HCT116 (cell line): Measurements from ENCODE around the gene SFXN4.

ENCODE experiments used
- CEBPB ChIP-seq: IDR thresholded peaks from 2 replicates; pipeline ENCODE4 v1.6.1; 2012; ENCODE audit warnings: low read depth
- ELF1 ChIP-seq: IDR thresholded peaks from 2 replicates; pipeline ENCODE4 v1.6.1; 2012; ENCODE audit warnings: low read depth, borderline replicate concordance
- EZH2 ChIP-seq: fragments of 200-600 bp; sonication (generic); IDR thresholded peaks from 2 replicates; pipeline ENCODE4 v1.6.1; 2017; ENCODE audit warnings: antibody characterized with exemption, mixed run types
- POLR2A ChIP-seq: IDR thresholded peaks from 2 replicates; pipeline ENCODE4 v1.7.0; 2011; ENCODE audit warnings: borderline replicate concordance; ENCODE audit not compliant: insufficient read depth, insufficient read length; ENCODE audit errors: extremely low read depth
- POLR2AphosphoS5 ChIP-seq: IDR thresholded peaks from 2 replicates; pipeline ENCODE4 v1.6.1; 2011; ENCODE audit warnings: mild to moderate bottlenecking, low read depth, low read length, moderate library complexity
- RAD21 ChIP-seq: IDR thresholded peaks from 2 replicates; pipeline ENCODE4 v1.6.1; 2012; ENCODE audit warnings: low read depth, mild to moderate bottlenecking
- SP1 ChIP-seq: IDR thresholded peaks from 2 replicates; pipeline ENCODE4 v1.6.1; 2012; ENCODE audit warnings: low read depth
- YY1 ChIP-seq: IDR thresholded peaks from 2 replicates; pipeline ENCODE4 v1.6.1; 2011; ENCODE audit warnings: low read length, low read depth, moderate library complexity, mild to moderate bottlenecking; ENCODE audit not compliant: insufficient replicate concordance; ENCODE audit errors: extremely low read depth
- ZFX ChIP-seq: fragments of 450-650 bp; IDR thresholded peaks from 2 replicates; pipeline ENCODE4 v1.6.1; 2017
- TF ChIP-seq, protein P1 (sequence below), 3 experiments: fragments of 200-600 bp in 1 of 3; sonication (generic) in 1 of 3; IDR thresholded peaks in 2 of 3; conservative IDR thresholded peaks in 1 of 3; 2 replicates each; pipeline ENCODE4 v1.5.1; 2012 to 2017; ENCODE audit warnings: low read depth in 2 of 3, low read length in 2 of 3, antibody characterized with exemption in 1 of 3, borderline replicate concordance in 1 of 3, control low read depth in 1 of 3, mild to moderate bottlenecking in 1 of 3, mixed read lengths in 1 of 3, mixed run types in 1 of 3, moderate library complexity in 1 of 3; ENCODE audit not compliant: insufficient read depth in 1 of 3
- TF ChIP-seq, protein P2 (sequence below): IDR thresholded peaks from 2 replicates; pipeline ENCODE4 v1.6.1; 2012
- TF ChIP-seq, protein P3 (sequence below): IDR thresholded peaks from 2 replicates; pipeline ENCODE4 v1.6.1; 2012
- TF ChIP-seq, protein P4 (sequence below): IDR thresholded peaks from 2 replicates; pipeline ENCODE4 v1.6.1; 2011; ENCODE audit warnings: mild to moderate bottlenecking, low read length, moderate library complexity; ENCODE audit not compliant: insufficient replicate concordance; ENCODE audit errors: extremely low read depth

DNA sequence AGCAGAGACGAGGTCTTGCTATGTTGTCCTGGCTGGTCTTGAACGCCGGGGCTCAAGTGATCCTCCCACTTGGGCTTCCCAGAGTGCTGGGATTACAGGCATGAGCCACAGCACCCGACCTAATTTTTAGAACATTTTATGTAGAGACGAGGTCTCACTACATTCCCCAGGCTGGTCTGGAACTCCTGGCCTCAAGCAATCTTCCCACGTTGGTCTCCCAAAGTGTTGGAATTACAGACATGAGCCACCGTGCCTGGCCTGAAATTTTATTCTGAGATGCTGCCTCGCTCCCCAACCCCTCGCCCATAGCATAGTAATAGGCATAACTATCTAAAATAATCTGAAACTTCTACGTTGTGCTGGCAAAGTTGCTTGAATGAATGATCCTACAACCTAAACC is 21.9 kb downstream of the SFXN4 start:
- TF ChIP-seq, protein P1, sequence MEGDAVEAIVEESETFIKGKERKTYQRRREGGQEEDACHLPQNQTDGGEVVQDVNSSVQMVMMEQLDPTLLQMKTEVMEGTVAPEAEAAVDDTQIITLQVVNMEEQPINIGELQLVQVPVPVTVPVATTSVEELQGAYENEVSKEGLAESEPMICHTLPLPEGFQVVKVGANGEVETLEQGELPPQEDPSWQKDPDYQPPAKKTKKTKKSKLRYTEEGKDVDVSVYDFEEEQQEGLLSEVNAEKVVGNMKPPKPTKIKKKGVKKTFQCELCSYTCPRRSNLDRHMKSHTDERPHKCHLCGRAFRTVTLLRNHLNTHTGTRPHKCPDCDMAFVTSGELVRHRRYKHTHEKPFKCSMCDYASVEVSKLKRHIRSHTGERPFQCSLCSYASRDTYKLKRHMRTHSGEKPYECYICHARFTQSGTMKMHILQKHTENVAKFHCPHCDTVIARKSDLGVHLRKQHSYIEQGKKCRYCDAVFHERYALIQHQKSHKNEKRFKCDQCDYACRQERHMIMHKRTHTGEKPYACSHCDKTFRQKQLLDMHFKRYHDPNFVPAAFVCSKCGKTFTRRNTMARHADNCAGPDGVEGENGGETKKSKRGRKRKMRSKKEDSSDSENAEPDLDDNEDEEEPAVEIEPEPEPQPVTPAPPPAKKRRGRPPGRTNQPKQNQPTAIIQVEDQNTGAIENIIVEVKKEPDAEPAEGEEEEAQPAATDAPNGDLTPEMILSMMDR (IDR thresholded peaks at IDR 0.05 in 2 of 3, conservative IDR thresholded peaks at IDR 0.05 in 1 of 3; ENCODE audit: borderline replicate concordance in 1 of 3, insufficient read depth in 1 of 3, low read depth in 2 of 3, low read length in 2 of 3), result no peak
- TF ChIP-seq, protein P2, sequence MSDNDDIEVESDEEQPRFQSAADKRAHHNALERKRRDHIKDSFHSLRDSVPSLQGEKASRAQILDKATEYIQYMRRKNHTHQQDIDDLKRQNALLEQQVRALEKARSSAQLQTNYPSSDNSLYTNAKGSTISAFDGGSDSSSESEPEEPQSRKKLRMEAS, result no peak
- no peak for TF ChIP-seq POLR2A
- TF ChIP-seq, protein P3, sequence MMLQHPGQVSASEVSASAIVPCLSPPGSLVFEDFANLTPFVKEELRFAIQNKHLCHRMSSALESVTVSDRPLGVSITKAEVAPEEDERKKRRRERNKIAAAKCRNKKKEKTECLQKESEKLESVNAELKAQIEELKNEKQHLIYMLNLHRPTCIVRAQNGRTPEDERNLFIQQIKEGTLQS, result no peak
- TF ChIP-seq ELF1, result no peak
- TF ChIP-seq EZH2, result no peak
- no peak for TF ChIP-seq CEBPB
- no peak for TF ChIP-seq POLR2AphosphoS5
- no peak for TF ChIP-seq RAD21
- TF ChIP-seq YY1, result no peak
- no peak for TF ChIP-seq SP1
- TF ChIP-seq, protein P4, sequence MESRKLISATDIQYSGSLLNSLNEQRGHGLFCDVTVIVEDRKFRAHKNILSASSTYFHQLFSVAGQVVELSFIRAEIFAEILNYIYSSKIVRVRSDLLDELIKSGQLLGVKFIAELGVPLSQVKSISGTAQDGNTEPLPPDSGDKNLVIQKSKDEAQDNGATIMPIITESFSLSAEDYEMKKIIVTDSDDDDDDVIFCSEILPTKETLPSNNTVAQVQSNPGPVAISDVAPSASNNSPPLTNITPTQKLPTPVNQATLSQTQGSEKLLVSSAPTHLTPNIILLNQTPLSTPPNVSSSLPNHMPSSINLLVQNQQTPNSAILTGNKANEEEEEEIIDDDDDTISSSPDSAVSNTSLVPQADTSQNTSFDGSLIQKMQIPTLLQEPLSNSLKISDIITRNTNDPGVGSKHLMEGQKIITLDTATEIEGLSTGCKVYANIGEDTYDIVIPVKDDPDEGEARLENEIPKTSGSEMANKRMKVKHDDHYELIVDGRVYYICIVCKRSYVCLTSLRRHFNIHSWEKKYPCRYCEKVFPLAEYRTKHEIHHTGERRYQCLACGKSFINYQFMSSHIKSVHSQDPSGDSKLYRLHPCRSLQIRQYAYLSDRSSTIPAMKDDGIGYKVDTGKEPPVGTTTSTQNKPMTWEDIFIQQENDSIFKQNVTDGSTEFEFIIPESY, result no peak
- TF ChIP-seq ZFX, result no peak
